ENCODE results near the gene CES5A. TPM values are rescaled to one million over a fixed set of nuclear protein-coding genes. Genes with fewer than 3 reads are reported as not detected.
"Not testable (repeated sequence)": the region's sequence is repeated elsewhere in the genome, so short reads cannot be mapped to it uniquely, and the experiment has no call there.

The CES5A gene
- total RNA-seq, 1 donor from 2014 or later = 0.39 TPM

DNA sequence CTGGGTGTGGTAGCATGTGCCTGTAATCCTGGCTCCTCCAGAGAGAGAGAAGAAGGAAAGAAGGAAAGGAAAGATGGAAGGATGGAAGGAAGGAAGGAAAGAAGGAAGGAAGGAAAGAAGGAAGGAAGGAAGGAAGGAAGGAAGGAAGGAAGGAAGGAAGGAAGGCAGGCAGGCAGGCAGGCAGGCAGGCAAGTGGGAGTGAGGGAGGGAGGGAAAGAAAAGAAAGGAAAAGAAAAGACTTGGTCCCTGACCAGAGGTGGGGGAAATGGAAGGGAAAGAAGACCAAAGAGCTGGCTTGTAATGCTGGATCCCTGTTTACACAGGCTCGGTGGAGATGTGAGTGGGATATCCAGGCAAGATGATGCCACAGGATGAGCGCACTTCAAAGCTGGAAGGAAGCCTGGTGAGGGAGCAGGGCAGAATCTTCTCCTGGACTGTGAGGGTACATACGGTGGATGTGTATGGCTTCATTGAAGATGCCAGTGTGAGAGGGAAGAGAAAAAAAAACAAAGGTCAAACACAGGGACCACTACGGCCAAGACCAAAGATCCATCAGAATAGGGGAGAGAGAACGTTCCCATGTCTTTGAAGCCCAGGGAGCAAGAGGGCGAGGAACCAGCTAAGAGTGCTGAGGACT is 44.4 kb downstream of the CES5A start:
- no peak for DNase-seq (ENCODE audit: low spot score)

DNA sequence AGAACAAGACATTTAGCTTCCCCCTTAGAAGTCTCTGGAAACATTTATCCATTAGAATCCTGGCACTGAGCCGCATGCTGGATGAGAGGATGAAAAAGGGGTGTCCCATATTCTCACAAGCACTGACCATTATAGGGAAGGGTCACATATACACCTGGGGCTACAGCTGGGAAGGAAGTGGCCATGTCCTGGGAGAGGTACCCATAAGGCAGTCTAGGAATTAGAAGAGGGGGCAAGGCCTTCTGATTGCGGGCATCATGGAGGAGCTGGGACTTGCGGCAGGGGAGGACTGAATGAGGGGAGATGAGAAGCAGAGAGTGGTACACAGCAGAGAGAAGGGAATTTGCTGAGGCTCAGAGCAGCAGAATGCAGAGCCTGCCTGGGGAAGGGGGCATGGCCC is 45.9 kb downstream of the CES5A start:
- not testable (repeated sequence) for DNase-seq (ENCODE audit: low spot score)

GRCh38 chr16:55828680-55829079 is 46.5 kb downstream of the CES5A start:
- DNase-seq (ENCODE audit: low spot score) = no peak

- no peak for DNase-seq (ENCODE audit: low spot score)
Observed at GRCh38 chr16:55825115-55825728, 50.0 kb downstream of the CES5A start.

- no peak for DNase-seq (ENCODE audit: low spot score)
Observed at GRCh38 chr16:55824473-55825000, 50.6 kb downstream of the CES5A start.

DNA sequence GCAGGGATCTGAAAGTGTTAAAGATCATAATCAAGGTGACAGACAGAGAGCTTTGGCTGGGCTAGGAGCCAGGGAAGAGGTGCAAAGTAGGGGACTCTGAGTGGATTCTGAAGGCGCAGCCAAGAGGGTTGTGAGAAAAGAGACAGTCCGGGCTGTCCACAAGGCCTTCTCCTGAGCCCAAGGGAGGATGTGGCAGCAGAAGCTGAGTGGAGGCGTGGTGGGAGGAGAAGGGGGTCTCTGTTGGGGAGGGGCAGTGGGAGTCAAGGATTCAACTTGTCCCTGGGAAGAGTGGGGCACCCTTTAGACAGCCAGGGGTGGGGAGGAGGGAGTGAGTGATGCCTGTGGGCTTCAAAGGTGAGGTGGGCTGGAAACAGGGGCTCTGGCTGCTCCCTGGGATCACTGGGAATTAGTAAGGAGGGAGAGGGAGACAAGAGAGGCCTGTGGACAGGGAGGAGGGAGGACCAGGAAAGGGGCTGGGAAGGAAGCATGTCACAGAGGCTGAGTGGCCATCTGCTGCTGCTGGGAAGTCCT is 52.8 kb downstream of the CES5A start:
- DNase-seq (ENCODE audit: low spot score) = no peak

GRCh38 chr16:55821210-55821609 is 54.0 kb downstream of the CES5A start:
- DNase-seq (ENCODE audit: low spot score) = no peak

DNA sequence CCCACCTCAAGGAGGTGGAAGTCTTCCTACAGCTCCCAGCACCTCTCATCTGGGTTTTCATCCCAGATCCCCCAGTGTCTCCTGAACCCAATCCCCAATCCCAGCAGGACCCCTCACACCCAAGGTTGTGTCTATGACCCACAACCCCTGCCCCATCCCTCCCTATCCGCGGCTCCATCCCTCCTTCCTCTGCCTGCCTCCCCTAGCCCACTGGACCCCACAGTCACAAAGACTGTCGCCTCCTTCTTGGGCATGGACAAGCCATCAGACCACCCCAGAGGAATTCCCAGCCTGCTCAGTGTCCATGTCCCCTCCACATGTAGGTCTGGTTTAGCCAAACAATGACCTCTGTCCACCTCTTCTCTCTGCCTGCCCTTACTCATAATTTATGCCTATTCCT is 54.6 kb downstream of the CES5A start:
- DNase-seq (ENCODE audit: low spot score) = no peak

GRCh38 chr16:55817236-55817912 is 57.8 kb downstream of the CES5A start:
- DNase-seq (ENCODE audit: low spot score) = no peak

DNA sequence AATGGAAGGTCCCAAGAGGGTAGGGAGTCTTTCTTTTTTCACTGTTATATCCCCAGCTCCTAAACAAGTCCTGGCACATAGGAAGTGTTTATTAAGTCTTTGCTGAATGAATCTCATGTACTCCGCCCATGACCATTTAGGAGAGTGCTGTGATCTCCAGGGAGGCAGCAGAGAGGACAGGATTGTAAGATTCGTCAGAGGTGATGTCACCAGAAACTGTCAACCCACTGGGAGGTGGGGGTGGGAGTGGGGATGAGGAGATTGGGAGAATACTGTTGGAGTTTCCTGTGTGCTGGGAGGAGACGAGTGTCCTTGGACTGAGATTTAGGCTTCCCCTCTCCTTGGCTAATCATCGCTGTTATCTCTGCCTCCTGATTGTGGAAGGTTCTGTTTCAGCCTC is 59.0 kb downstream of the CES5A start:
- DNase-seq (ENCODE audit: low spot score) = not testable (repeated sequence)

GRCh38 chr16:55815320-55815719 is 59.9 kb downstream of the CES5A start:
- DNase-seq (ENCODE audit: low spot score) = no peak

DNA sequence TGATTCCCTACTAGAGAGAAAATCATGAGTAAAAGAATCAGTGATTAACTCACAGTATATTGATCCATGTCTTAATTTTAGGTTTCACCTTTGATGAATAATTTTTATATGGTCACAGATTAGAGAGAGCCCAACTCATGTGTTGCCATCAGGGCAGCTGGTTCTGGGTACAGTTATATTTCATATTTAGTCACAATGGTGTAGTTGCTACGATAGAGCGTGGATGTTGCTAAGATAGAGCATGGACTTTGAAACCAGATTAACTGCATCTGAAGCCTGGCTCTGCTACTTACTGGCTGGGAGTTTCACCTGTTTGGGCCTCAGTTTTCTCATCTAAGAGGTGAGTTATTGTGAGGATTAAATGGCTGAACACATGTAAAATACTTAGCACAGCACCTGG is 61.0 kb downstream of the CES5A start:
- not testable (repeated sequence) for DNase-seq (ENCODE audit: low spot score)

DNA sequence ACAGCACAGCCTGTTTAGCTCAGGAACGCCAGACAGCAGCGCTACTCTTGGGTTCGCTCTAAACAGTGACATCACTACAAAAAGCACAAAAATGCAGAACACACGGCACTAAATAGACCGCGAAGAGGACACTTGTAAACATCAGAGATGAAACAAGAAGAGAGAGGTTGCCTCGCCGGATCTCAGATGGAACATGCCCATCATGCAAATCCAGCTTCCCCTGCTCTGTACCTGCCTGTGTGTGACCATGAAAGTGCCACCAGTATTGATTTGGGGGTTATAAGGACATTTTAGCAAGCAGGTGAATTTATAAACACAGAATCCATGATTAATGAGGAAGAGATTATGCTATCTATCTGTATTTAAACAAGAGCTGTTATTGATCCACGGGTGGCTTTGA is 61.4 kb downstream of the CES5A start:
- DNase-seq (ENCODE audit: low spot score) = not testable (repeated sequence)

DNA sequence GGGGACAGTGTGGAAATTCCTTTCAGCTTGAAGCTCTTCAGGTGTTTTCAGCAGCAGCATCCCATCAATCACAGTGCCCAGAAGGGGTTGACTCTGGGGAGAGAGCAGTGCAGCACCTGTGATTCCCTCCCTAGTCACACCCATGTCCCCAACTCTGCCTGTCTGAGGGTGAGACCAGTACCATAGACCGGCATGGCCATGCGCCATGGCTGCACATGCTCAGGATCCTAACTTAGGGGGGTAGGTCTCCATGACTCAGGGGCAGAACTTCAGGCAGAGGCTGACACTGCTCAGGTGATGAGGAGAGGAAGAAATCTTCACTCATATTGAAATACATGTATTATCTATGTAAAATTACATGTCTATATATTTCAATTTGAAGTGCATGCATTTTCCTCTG is 62.2 kb downstream of the CES5A start:
- no peak for DNase-seq (ENCODE audit: low spot score)

DNA sequence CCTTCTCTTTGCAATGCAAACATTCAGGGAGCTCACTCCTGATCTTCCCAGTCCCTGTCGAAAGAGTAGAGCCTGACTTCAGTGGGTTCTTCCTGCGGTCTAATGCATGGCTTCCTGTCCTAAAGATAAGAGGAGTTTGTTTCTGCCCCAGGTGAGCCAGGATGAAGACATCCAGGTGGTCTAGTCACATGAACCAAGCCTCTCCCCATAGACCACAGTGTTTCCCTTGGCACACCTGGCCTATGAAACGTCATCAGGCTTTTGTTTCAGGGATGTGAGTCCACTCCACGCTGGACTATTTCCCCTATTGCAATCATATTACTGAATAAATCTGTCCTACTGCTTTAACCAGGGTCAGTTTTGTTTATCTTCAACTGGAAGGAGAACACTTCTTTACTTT is 63.4 kb downstream of the CES5A start:
- no peak for DNase-seq (ENCODE audit: low spot score)

DNA sequence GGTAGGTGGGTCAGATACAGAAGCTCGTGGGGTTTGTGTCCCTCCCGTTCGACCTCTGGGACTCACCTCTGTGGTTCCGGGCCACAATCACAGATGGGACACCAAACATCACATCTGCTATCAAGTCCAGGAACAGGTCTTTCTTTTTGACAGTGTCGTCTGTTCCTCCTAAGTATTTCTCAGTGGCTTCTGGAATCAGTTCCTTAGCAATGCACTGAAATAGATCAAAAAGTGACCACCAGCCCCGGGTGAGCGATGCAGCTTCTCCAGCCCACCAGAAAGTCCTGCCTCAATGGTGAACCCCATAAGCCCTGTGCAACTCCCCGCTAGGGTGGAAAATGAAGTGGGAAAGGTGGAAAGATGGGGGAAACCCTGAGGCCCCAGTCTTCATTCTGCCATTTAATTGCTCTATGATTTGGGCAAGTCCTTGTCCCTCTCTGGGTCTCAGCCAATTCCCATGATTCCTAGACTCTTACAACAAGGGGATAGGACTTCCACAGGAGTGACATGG is 64.7 kb downstream of the CES5A start:
- no peak for DNase-seq (ENCODE audit: low spot score)

GRCh38 chr16:55809851-55810250 is 65.3 kb downstream of the CES5A start:
- DNase-seq (ENCODE audit: low spot score) = peak; percentile 26

DNA sequence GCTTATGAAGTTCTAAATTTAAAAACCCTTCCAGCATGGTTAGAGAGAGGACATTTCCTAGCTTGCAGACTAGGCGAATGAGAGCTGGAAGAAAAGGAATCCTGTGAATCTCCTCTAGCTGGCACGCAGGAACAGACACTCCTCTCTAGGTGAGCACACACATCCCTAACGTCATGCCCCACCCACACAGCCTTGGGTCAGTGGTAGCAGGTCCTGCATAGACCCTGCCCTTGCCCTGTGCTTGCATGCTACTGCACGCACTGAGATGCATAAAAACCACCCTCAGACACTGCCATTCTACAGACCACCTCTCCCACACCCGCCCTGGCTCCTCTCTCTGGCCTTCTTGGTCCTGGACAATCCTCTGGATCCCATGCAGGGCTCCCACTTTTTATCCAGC is 65.8 kb downstream of the CES5A start:
- no peak for DNase-seq (ENCODE audit: low spot score)

DNA sequence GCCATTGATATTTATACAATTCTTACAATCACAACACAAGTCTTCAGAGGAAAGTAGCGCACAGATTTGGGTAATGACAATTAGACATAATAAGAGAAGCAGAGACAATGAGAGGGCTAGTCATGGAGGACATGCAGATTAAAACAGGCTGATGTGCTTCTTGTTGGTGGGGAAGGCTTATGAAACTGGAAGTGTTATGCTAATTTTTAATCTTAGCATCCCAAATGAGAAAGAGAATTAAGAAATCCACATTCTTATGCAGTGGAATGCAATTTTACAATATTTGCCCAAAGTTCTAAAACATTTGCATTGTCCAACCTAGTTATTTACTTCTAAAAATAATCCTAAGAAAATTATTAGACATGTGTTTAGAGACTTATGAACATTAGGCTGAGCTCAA is 66.9 kb downstream of the CES5A start:
- DNase-seq (ENCODE audit: low spot score) = not testable (repeated sequence)

GRCh38 chr16:55805104-55805503 is 70.1 kb downstream of the CES5A start:
- not testable (repeated sequence) for DNase-seq (ENCODE audit: low spot score)

GRCh38 chr16:55803681-55804080 is 71.5 kb downstream of the CES5A start:
- DNase-seq (ENCODE audit: low spot score) = not testable (repeated sequence)
